ENCODE measurements around the gene FBXL19. TPM values are rescaled to one million over a fixed set of nuclear protein-coding genes. Genes with fewer than 3 reads are reported as not detected.
A peak's percentile ranks its signal among the peaks of the same experiment; 100 is the strongest.

The FBXL19 gene
- total and polyA plus RNA-seq, 9 of the 15 experiments (the other 6 are each of a cell fraction or from before 2014, with no cell fraction given) = 0.13 to 48.0 (median 13.5) TPM; not detected in 1

DNA sequence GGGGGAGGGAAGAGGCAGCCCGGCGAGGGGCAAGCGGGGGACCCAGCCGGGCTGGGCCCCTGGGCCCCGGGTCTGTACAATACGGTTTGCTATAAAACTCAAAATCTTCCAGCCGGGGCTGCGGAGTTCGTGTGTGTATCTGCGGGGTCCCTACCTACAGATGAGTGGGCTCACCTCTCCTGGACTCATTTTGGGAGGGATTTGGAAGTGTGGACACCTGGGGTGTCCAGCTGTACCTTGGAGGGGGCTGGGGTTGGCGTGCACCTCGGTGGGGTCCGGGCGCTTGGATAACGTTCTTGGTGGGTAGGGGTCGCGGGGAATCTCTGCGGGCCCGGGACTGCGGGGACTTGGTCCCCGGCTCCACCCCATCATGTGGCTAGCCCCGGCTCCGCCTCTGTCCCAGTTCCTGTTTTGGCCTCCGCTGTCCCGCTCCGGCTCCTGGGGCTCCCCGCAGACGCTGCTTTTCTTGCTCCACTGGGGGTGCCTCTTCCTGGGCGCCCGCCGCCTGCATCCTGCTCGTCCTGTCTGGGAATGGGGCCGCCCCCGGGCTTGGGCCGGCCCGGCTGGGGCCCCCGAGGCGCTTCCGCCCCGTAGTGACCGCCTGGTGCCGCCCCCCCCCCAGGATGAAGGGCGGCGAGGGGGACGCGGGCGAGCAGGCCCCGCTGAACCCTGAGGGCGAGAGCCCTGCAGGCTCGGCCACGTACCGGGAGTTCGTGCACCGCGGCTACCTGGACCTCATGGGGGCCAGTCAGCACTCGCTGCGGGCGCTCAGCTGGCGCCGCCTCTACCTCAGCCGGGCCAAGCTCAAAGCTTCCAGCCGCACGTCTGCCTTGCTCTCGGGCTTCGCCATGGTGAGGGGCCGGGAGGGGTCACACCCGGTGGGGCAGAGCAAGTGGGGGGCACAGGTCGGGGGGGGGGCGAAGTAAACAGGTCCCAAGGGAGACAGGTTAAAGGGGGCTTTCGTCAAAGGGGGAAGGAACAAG is 25.6 kb downstream of the FBXL19 start, which contains the start of gene ORAI3 (continued):
- TF ChIP-seq, protein P1, sequence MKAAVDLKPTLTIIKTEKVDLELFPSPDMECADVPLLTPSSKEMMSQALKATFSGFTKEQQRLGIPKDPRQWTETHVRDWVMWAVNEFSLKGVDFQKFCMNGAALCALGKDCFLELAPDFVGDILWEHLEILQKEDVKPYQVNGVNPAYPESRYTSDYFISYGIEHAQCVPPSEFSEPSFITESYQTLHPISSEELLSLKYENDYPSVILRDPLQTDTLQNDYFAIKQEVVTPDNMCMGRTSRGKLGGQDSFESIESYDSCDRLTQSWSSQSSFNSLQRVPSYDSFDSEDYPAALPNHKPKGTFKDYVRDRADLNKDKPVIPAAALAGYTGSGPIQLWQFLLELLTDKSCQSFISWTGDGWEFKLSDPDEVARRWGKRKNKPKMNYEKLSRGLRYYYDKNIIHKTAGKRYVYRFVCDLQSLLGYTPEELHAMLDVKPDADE (conservative IDR thresholded peaks at IDR 0.05; ENCODE audit: control insufficient read depth, low read depth, low read length) = peak; percentile 30
- TF ChIP-seq RBM22 (IDR thresholded peaks at IDR 0.05; ENCODE audit: low read depth, low read length, poor library complexity, severe bottlenecking) = peak; percentile 90
- 0 out of 2 replicates have a peak, but pooled peaks have one; percentile 4 for TF ChIP-seq ZNF316 (IDR thresholded peaks at IDR 0.05)
- TF ChIP-seq NR3C1 (CRISPR knock-in tag; IDR thresholded peaks at IDR 0.05) = no peak; the same call in 1 of the 2 replicates
- TF ChIP-seq, protein P2, sequence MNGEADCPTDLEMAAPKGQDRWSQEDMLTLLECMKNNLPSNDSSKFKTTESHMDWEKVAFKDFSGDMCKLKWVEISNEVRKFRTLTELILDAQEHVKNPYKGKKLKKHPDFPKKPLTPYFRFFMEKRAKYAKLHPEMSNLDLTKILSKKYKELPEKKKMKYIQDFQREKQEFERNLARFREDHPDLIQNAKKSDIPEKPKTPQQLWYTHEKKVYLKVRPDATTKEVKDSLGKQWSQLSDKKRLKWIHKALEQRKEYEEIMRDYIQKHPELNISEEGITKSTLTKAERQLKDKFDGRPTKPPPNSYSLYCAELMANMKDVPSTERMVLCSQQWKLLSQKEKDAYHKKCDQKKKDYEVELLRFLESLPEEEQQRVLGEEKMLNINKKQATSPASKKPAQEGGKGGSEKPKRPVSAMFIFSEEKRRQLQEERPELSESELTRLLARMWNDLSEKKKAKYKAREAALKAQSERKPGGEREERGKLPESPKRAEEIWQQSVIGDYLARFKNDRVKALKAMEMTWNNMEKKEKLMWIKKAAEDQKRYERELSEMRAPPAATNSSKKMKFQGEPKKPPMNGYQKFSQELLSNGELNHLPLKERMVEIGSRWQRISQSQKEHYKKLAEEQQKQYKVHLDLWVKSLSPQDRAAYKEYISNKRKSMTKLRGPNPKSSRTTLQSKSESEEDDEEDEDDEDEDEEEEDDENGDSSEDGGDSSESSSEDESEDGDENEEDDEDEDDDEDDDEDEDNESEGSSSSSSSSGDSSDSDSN (IDR thresholded peaks at IDR 0.05; ENCODE audit: borderline replicate concordance in 1 of 2, low read depth in 2 of 2, low read length in 2 of 2) = peak; percentile 56 to 75
- TF ChIP-seq, protein P3, sequence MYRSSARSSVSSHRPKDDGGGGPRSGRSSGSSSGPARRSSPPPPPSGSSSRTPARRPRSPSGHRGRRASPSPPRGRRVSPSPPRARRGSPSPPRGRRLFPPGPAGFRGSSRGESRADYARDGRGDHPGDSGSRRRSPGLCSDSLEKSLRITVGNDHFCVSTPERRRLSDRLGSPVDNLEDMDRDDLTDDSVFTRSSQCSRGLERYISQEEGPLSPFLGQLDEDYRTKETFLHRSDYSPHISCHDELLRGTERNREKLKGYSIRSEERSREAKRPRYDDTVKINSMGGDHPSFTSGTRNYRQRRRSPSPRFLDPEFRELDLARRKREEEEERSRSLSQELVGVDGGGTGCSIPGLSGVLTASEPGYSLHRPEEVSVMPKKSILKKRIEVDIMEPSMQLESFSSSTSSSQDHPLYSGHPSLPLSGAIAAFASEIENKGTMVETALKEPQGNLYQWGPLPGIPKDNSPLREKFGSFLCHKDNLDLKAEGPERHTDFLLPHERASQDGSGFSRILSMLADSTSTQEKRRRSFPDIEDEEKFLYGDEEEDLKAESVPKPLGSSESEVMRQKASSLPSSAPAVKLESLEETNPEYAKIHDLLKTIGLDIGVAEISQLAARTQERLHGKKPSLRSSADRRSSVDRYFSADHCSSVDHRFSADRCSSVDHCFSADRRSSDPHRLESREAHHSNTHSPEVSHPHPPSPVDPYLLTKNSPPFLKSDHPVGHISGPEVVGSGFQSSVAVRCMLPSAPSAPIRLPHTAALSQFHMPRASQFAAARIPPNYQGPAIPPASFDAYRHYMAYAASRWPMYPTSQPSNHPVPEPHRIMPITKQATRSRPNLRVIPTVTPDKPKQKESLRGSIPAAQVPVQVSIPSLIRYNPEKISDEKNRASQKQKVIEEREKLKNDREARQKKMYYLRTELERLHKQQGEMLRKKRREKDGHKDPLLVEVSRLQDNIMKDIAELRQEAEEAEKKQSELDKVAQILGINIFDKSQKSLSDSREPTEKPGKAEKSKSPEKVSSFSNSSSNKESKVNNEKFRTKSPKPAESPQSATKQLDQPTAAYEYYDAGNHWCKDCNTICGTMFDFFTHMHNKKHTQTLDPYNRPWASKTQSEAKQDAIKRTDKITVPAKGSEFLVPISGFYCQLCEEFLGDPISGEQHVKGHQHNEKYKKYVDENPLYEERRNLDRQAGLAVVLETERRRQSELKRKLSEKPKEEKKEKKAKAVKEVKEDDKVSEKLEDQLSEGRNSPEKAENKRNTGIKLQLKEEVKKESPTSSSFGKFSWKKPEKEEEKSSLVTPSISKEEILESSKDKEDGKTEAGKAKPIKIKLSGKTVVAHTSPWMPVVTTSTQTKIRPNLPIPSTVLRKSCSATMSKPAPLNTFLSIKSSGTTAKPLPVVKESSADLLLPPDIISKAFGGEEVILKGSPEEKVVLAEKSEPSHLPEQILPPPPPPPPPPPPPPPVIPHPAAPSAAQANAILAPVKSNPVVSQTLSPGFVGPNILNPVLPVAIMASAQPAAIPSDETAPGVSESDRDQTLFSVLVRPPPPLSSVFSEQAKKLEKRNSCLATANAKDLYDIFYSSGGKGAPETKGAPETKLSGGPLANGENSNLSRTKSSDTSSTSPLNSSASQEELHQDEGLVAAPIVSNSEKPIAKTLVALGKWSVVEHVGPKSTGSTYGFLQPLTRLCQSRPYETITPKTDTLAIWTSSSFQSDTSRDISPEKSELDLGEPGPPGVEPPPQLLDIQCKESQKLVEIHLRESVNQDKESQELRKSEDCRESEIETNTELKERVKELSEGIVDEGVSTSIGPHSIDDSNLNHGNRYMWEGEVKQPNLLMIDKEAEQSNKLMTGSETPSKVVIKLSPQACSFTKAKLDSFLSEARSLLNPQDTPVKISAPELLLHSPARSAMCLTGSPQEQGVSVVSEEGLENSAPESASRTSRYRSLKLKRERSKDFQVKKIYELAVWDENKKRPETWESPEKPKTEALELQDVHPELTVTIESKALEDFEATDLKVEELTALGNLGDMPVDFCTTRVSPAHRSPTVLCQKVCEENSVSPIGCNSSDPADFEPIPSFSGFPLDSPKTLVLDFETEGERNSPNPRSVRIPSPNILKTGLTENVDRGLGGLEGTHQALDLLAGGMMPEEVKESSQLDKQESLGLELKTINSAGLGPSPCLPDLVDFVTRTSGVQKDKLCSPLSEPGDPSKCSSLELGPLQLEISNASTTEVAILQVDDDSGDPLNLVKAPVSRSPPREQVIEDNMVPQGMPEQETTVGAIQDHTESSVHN (IDR thresholded peaks at IDR 0.05; ENCODE audit: borderline replicate concordance in 1 of 2, low read depth in 1 of 2) = no peak
- TF ChIP-seq POLR2G (IDR thresholded peaks at IDR 0.05; ENCODE audit: low read depth, low read length) = peak; percentile 93
- TF ChIP-seq, protein P4, sequence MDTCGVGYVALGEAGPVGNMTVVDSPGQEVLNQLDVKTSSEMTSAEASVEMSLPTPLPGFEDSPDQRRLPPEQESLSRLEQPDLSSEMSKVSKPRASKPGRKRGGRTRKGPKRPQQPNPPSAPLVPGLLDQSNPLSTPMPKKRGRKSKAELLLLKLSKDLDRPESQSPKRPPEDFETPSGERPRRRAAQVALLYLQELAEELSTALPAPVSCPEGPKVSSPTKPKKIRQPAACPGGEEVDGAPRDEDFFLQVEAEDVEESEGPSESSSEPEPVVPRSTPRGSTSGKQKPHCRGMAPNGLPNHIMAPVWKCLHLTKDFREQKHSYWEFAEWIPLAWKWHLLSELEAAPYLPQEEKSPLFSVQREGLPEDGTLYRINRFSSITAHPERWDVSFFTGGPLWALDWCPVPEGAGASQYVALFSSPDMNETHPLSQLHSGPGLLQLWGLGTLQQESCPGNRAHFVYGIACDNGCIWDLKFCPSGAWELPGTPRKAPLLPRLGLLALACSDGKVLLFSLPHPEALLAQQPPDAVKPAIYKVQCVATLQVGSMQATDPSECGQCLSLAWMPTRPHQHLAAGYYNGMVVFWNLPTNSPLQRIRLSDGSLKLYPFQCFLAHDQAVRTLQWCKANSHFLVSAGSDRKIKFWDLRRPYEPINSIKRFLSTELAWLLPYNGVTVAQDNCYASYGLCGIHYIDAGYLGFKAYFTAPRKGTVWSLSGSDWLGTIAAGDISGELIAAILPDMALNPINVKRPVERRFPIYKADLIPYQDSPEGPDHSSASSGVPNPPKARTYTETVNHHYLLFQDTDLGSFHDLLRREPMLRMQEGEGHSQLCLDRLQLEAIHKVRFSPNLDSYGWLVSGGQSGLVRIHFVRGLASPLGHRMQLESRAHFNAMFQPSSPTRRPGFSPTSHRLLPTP (IDR thresholded peaks at IDR 0.05; ENCODE audit: borderline replicate concordance, extremely low read depth, insufficient read length) = no peak
- no peak for TF ChIP-seq SIRT6 (IDR thresholded peaks at IDR 0.05; ENCODE audit: low read depth, low read length)

Measured in K562 (cell line).